HG02571 (cell line): ENCODE results near the gene KIF21A.

ENCODE experiments used
- ATAC-seq: cut with Tn5 transposase; IDR thresholded peaks from one replicate; pipeline ENCODE4 v1.9.1; 2021; ENCODE audit warnings: mild to moderate bottlenecking, moderate library complexity; ENCODE audit not compliant: unreplicated experiment

The KIF21A gene

DNA sequence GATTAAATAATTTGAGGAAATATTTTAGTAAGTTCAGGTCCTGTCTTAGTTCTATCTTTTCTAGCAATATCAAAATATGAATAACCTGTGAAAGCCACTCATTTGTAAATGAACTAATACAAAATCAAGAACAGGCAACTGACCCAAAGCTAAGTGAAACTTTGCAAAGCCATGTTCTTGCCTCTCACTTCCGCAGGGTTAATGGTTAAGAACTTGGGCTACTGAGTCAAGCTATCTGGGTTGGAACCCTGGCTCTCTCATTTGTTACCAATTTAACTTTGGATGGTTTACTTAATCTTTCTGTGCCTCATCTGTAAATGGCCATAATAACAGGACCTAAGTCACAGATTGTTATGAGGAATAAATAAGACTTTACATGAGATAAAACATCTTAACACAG lies 2.8 kb downstream of the KIF21A start:
- ATAC-seq = no peak

DNA sequence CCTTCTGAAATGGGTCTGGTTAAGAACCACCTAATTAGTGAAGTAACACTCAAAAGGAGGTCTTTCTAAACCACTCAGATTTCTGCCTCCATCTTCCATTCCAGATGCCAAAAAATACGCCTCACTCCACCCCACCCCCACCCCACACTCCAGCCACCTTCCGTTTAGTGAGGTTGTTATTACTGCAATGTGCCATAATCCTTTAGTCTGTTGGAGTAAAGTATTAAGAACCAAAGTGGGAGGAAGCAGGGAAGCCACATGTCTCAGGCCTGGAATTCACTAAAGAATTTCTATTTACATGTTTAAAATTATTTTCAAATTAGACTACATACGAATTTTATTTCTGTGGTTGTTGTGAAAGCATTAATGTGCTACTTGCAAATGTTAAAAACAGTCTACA lies 7.4 kb downstream of the KIF21A start:
- ATAC-seq = no peak

DNA sequence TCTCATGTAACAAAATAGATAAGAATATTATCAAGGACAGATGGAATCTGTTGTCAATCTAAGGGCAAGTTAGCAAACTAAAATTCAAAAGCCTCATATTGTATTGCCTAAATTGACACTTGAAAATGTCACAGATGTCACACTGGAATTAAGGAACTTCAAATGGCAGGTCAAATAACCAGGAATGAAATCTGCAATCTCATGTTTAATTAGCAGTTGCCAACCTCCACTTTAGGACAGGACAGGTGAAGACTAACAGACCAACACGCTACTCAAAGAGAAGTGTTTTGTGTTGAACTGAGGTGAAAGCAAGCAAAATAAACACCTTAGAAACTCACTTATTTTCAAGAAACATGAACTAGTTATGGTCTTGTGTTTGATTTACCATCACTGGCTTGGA lies 11.1 kb downstream of the KIF21A start:
- ATAC-seq = no peak

DNA sequence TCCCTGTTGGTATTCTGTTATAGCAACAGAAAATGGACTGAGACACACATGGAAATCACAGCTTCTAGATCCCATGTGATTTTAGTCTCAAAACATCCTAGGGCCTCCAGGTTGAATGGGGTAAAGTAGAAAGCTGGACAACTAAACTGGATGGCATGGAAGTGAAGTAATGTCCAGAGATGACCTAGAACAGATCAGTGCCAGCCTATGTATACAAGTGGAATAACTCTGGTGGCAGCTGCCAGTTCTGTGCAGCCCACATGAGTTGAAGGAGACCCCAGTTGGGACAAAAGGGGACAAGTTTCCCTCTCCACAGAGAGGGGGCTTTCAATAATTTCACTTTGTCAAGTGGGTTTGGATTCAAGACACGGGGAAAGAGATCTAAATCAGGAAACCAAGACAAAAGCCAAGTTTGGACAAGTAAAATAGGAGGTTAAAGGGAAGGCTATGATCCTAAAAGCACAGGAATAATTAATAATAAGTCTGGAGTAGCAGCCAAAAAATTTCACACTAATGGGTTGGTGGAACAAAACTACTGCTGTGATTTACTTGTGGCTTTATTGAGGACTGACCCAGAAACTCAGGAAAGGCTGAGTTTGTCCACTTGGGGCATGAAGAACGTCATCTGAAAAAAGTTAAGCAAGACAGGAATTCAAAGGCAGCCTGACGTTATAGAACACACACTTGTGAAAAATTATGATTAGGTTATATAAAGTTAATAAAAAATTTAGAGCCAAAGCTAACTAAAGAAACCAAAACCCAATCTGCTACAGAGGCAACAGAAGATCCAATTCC lies 11.7 kb downstream of the KIF21A start:
- no peak for ATAC-seq

DNA sequence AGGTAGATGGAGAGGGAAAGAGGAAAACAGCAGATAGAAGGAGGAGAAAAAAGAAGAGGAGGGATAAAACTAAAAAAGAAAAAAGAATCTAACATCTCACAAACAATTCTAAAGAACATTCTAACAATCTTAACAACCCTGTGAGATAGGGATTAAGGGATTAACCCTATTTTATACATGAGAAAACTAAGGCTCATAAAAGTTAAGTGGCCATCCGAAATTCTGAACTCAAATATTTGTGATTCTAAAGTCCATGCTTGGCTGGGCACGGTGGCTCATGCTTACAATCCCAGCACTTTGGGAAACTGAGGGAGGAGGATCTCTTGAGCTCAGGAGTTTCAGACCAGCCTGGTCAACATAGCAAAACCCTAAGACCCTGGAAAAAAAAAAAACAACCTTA lies 13.1 kb downstream of the KIF21A start:
- ATAC-seq = no peak

DNA sequence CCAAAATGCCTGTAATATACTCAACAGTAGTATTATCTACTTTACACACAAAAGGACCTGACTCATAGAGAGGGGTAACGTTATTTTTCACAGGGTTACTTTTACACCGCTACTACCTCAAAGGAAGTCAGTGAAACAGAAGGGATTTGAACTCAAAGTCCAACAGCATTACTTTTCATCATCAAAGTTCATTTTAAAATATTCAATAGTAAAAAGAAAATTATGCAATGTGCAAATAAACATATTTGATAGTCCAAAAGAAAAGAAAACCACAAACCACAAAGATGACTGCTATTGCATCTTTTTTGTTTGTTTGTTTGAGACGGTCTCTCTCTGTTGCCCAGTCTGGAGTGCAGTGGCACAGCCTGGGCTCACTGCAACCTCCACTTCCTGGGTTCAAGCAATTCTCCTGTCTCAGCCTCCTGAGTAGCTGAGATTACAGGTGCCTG lies 15.5 kb downstream of the KIF21A start:
- ATAC-seq = no peak

DNA sequence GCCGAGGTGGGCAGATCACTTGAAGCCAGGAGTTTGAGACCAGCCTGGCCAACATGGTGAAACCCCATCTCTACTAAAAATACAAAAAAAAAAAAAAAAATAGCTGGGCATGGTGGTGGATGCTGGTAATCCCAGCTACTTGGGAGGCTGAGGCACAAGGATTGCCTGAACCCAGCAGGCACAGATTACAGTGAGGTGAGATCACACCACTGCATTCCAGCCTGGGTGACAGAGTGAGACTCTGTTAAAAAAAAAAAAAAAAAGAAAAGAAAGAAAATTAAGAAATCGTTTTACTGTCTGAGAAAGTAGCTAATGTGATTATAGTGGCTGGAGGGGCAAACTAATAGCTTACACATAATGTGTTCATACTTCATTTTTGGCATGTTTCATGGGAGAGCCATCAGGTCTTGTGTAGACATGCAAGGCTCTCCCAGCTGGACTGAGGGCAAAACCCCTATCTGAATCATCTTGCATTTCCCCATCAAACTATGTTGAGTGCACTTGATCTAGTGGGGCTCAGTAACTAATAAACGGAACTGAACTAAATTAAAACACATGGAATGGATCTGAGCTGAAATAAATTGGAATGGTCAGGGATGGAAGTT lies 16.2 kb downstream of the KIF21A start:
- ATAC-seq = no peak

DNA sequence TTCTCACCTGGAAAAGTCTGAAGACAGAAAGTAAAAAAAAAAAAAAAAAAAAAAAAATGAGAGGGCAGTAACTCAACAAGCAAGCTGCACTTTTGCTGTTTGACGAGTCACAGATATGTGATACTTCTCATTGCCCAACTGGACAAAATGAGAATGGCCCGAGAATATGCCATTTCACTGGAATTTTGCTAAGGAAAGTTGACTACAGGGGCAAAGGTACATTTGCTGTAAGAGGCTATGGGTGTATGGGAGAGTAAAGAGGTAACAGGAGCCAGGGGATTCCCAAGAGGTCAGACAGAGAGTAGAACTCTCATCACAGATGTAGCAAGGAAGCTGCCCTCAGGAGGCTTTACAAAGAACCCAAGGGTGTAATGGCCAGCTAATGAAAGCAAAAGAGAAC lies 22.9 kb downstream of the KIF21A start:
- ATAC-seq = no peak

DNA sequence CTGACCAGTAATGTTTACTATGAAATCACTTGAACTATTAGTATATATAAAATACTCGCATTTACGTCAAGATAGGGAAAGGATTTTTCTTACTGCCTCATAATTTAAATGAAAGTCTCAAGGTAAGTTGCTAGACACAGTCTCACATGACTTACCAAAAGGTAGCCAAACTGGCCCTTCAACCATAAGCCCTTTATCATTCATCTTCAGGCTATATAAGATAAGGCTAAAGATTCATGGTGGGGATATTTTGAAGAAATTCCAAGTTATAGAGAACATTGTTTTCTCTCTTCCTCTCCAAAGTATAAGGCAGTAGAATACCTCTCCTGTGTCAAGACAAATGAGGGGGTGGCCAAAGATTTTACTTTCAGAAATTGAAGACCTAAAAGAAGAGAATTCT lies 23.4 kb downstream of the KIF21A start:
- no peak for ATAC-seq

DNA sequence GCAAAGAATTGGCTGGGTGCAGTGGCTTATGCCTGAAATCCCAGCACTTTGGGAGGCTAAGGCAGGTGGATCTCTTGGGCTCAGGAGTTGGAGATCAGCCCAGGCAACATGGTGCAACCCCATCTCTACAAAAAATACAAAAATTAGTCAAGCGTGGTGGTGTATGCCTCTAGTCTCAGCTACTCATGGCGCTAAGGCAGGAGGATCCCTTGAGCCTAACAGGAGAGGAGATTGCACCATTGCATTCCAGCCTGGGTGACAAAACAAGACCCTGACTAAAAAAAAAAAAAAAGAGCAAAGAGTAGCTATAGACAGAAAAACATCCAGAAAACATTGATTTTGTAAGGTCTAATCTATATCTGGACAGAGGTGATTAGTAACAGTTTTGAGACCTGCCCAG lies 25.0 kb downstream of the KIF21A start:
- ATAC-seq = no peak

DNA sequence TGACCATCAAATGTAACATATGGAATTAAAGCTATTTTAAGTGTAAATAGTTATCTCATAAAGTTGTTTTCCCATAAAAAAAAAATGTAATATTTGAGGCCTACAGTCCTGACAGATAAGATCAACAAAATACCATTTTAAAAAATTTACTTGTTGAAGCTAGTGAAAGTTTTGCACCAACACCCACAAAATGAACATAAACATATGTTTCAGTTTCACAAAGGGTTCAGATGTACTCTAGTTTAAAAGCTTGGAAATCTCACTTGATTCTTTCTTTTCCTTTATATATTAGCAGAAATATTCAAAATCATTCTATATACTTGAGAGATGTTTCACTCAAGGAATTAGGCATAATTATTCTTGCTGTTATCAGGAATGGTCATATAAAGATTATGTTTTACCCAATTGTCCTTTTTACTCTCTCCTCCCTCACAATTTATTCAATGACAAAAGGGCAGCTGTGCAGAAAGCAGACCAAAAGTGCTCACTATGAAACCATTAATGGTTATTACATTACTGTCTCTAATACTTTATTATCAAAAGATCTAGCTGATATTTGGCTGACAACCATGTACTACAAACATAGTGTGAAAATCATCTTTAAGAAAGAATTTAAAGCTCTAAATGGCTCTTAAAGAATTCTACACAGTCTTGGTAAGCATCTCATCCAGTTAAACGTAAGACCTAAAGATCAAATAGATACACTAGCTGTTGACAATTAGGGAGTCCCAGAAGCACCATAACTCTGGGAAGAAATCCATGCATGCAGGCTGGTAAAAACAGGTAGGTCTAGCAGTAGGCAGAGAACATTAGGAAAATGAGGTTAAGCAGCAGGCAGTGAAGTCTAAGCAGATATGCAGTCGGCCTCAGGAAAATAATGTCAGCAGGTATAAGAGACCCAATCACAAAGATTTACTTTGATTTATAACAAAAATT lies 28.8 kb downstream of the KIF21A start:
- ATAC-seq = no peak

DNA sequence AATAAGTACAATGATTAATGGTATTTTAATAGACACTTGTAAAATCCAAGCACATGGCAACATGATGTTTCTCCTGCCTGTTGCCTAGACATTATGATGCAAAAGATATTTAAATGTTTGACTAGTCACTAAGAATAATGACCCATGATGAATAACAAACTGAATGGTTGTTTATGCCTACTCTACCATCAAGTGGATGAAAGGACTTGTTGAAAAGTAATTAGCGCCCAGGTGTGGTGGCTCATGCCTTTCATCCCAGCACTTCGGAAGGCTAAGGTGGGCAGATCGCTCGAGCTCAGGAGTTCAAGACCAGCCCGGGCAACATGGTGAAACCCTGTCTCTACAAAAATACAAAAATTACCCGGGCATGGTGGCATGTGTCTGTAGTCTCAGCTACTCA lies 30.7 kb downstream of the KIF21A start:
- no peak for ATAC-seq

DNA sequence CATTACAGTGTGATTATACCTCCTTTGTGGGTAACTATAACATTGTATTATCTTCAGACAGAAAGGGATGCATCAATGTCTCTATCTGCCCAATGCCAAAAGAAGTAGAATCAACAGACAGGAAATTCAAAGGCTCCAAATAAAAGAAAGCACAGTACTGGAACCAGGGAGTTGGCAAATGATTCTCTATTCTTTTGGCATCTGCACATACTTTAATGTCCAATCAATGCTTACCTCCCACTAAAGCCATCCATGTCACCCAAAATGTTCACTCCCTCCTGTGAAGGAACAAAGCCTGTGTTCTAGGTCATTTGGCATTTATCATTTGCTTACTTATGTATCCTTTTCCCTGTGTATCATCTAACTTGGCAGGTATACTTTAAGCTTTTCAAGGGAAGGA lies 36.7 kb downstream of the KIF21A start:
- no peak for ATAC-seq

DNA sequence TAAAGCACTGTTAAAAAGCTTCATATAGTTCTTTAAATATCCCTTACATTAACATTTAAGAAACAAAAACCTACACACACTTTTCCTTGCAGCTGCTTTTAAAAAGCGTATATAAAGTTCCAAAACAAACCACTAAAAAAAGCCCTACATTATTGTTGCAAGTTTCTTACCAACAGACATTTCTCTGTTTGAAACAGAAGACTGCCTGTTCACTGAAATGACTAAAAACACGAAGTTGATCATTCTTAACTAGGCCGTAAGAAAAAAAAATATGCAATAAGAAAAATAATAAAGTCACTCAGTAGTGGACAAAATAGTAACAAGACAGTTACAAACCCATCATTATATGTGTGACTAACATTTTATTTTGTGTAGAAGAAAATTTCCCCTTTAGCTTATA lies 37.3 kb downstream of the KIF21A start:
- no peak for ATAC-seq

DNA sequence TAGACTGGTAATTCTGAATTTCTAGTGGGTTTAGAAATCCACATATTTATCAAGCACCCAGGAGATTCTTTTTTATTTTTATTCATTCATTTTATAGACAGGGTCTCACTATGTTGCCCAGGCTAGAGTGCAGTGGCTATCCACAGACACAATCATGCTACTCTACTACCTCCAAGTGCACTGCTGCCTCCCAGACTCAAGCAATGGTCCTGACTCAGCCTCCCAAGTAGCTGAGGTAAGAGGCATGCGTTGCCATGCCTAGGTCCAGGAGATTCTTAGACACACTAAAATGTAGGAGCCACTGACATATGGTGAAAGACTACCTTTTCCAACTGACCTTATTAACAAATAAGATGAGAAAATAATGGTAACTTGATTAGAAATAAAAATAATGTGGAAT lies 38.9 kb downstream of the KIF21A start:
- ATAC-seq = no peak

DNA sequence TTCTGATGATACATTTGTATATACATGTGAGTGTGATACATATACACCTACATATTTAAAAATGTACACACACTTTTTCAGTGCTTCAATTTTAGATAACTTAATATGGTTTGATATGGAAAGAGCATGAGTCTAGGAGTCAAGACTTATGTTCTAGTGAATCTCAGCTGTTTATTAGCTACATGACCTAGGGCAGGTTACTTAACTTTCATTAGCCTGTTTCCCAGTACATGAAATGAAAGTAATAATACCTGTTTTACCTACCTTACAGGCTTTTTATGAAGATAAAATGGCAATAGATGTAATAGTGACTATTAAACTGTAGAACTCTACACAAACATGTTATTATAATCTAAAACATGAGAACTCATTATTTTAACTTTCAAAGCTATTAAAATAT lies 39.5 kb downstream of the KIF21A start:
- no peak for ATAC-seq

DNA sequence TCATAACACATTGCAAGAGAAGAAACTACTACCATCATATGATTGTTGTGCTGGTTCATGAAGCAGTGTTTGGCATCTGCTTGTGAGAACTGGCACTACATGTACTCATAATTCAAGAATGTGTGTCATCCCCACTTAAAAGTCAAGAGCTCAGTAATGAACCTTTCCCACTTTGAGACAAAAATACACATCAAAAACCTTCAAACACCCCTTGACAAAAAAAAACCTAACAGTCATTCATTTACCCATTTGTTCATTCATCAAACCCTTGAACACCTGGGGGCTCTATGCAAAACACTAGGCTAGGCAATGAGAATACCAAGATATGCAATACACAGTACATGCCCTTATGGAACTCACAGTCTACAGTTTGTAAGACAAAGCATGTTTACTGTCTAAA lies 40.0 kb downstream of the KIF21A start:
- no peak for ATAC-seq

DNA sequence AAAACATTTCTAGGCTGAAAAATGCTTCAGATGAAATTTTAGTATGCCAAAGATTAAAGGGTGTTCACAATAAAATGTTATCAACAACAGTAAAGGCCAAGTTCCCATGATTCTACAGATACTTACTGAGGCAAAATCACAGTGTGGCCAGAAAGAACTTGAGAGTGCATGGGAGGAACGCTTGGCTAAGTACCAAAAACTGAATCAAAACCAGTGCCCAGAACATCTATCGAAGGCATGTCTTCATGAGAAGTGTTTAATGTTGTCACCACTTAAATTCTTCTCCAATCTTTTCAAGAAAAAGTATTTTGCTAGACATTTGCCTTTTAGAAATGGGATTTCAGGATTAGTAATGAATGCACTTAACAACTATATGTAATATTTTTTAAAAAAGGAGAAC lies 41.5 kb downstream of the KIF21A start:
- ATAC-seq = no peak

DNA sequence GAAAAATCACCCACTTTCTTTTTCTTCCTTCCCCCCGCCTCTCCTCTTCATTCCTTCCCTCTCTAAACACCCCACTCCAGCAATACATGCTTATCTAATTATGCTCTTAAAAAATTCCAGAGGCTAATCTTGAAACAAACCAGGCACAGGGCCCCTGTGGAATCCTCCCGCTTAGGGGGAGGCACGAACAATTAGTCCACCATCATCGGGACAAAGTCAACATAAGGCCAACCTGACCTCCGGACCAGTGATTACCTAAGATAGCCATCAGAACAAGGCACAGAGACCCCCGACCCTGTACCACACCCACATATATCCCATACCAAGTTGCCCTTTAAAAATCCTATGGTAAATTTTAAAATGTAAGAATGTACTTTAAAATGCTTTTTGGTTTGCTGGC lies 47.1 kb downstream of the KIF21A start:
- ATAC-seq = no peak

DNA sequence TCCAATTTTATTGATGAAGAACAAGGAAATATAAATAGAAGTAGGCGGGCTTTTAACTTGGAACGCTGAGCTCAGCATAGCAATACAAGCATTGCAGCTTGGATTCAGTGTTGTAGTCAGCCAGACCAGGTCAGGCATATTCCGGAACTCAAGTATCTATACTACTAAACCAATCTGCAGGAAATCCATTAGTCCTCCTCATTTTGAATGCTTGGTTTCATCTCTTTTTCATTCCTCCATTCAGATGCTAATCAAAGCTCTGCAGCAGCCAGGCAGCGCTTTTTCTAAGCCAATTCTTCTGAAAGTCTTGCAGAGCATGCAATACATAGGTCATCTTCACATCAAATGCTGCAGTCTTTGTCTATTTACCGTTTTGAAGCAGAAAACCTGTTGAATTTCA lies 49.0 kb downstream of the KIF21A start:
- no peak for ATAC-seq

DNA sequence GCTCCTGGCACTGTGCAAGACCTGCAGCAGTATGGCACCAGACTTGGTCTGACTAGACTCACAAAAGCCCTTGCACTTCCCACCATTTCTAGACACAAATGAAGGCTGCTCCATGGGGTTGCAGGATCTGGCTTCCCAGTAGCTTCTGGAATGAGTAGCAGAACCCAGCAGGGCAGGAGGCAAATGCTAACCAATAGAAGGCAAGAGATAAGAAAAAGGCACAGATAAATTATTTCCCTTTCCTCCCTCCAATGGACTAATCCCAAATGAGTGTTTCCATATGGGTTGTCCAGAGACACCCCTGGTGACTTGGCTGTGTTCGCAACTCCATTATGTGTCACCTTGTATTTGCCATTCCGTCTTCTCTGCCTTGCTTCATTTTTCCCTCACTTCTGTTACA lies 49.7 kb downstream of the KIF21A start:
- ATAC-seq = no peak
